ENCODE data around the gene OVAAL.

Gene OVAAL

DNA sequence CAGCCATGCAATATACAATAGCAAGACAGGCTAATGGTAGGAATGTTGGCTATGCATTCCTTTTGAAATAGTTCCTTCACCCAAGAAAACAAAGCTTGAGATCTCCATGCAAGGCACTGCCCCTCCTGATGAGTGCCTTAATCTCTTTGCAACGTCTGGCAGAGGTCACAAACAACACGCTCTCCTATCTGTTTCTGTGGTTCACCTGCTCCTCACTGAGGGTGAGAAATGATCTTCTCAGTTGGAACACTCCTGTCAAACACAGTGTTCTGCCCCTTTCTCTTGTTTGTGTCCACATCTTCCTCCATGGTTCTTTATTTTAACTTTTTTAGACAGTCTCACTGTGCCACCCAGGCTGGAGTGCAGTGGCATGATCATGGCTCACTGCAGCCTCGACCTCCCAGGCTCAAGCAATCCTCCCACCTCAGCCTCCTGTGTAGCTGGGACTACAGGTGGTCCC is 51.8 kb downstream of the OVAAL start:
- DNase-seq, result no peak

DNA sequence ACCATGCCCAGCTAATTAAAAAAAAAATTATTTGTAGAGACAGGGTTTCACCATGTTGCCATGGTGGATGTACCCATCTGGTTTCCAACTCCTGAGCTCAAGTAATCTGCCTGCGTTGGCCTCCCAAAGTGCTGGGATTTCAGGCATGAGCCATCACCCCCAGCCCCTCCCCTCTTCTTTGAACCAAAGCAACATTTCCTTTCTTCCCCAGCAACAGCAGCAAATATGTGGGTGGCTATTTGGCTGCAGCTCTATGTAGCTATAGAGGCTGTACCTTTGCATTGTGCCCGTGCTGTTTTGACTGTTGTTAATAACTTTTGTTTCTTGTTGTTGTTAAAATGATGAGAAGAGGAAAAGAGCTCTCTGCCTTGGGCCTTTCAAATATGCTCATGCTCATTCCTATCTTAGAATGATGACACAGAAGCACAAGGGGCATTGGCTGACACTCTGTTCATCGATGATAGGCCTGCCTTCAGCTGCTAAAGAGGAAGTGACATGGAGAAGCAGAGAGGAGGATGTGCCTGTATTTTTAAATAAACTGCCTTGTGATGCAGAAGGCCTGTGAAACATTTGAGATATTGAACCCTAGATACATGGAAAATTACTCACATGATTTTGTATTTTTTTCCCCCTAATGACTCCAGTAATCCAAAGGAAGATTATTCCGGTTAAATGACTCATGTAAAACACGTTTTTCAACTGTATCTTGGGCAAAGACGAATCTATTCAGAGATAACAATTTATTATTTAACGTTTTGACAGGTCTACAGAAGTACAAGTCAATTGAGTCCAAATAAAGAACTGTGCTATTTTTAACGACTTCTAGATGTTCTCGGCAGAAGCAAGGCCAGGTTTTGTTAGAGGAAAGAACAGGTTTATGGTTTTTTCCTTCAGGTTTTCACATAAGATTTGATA is 52.5 kb downstream of the OVAAL start:
- no peak for DNase-seq

DNA sequence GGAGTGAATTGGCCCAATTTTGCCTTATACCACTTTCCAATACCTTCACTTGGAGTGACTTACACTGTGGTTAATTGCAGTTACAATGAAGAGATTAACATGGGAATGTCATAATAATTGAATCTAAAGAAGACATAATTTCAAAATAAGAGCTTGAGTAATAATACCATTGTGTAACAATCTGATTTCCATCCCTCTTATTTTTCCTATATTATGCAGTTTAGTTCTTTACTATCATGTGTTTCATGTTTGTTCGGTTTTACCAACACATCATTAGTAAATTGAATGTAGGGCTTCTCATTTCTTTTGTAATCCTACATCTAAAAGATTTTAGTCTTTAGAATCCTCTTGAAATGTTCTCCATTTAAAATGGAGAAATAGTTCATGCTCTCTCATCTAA is 53.9 kb downstream of the OVAAL start:
- DNase-seq, result no peak

DNA sequence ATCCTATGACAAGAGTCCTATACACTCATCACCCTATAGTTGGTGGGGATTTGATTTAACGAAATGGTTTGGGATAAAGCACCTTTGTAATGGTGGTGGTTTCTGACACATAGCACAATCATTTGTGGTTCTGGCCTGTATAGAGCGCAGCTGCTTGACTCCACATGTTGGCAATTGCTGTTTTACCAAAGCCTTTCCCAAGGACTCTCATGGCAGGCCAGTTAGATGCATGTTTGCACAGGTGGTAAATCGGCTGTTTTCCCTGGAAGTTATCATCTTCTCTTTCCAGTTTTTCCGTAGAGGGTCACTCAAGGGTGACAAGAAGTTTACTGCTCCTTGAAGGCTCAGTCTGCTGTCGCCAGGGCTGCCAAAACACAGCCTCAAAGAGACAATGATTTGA is 56.0 kb downstream of the OVAAL start:
- DNase-seq, result no peak

DNA sequence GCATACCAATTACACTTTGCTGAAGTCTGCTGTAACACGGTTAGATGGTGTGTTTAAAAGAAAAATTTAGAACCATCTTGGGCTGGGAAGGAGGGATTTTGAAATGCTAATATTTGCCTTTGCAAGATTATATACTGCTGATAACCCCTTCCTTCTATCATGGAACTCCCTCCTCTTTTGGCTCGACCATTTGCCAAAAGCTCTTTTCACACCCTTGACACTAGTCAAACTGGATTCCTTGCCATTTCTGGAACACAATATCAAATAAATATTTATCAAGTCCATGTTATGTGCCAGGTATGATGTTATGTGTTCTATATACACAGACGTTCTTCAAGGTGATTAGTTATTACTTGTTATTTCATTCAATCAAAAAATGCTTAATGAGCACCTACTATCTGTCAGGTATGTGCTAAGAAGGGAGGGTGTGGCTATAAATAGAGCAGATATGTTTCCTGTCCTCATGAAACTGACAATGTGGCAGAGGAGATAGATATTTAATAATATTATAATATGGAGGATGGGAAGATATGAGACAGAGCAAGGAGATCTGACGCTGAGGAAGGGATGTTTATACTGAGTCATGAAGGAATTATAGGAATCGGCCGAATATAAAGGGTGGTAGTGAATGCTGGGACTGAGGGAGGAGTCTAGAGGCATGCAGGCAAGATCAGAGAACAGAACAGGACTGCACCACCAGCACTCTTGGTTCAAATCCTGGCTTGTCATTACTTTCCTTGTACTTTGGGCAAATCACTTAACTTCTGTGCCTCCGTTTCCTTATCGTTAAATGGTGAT is 56.9 kb downstream of the OVAAL start:
- DNase-seq, result no peak
